ENCODE results near the gene ARMH3. TPM values are rescaled to one million over a fixed set of nuclear protein-coding genes. Genes with fewer than 3 reads are reported as not detected.

The ARMH3 gene
- total and polyA plus RNA-seq, 2 experiments from 2014 or later = 8.7 to 11.1 TPM

DNA sequence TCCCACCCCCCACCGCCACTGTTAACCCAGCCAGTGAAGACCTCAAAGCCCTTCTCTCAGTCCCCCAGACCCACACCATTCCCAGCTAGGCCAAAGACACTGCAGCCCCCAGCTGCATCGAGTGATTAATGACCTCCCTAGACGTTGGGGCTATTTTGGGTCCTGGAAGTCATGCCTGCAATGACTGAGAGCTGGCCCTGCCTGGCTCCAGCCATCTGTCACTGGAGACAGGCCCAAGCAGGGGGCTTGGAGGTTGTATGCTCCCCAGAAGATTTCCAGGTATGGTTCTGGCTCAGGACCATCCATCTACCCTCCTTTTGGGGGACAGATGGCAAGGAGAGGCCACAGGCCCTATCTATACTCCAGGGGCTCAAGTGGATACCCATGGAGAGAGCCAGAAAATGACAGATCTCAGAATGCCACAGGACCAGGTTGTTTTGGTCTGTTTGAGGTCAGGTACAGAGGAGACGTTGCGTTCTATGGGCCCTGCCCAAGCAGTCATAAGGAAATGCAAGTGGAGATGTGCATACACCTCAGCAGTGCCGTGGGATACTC is 217.5 kb downstream of the ARMH3 start:
- Mint-ChIP-seq H3K4me3 (peak overlapping the region; percentile 84), H3K9me3 (no peaks in the 10 kb centered on the region), H3K27ac (no peak overlapping the region), H3K4me1 (peaks cover 45% of the 10 kb centered on the region), H3K36me3 (ENCODE audit: low read depth) (no peaks in the 10 kb centered on the region), H3K27me3 (ENCODE audit: insufficient read depth, low read depth, poor library complexity) (peaks cover 41% of the 10 kb centered on the region)
- ATAC-seq (no peak), DNase-seq (ENCODE audit: low spot score) (no peak)
- Histone ChIP-seq H3K79me2 (replicated peaks; ENCODE audit: insufficient read depth) (no peaks in the 10 kb centered on the region), H3K4me2 (no peak overlapping the region), H3K4me3 (no peak overlapping the region), H3F3A (replicated peaks; ENCODE audit: low read depth) (0 out of 2 replicates have a peak, but pooled peaks cover 5% of the 10 kb centered on the region), H4K20me1 (replicated peaks; ENCODE audit: insufficient read depth) (peaks cover 6% of the 10 kb centered on the region; the same call in 1 of the 2 replicates), H3K9me2 (ENCODE audit: insufficient read depth) (no peaks in the 10 kb centered on the region), H3K36me3 (ENCODE audit: insufficient read depth) (no peaks in the 10 kb centered on the region), H3K27ac (ENCODE audit: low read depth) (no peak overlapping the region), H3K4me1 (ENCODE audit: insufficient read depth) (peaks cover 13% of the 10 kb centered on the region), H2AFZ (no peak overlapping the region), H3K27me3 (ENCODE audit: insufficient read depth) (peaks cover 19% of the 10 kb centered on the region)
- TF ChIP-seq CTCF (conservative IDR thresholded peaks at IDR 0.05; ENCODE audit: low read depth in 2 of 2) (no peak), EZH2phosphoT487 (IDR thresholded peaks at IDR 0.05; ENCODE audit: unreplicated experiment) (no peak), ZNF331 (CRISPR knock-in tag; IDR thresholded peaks at IDR 0.05; ENCODE audit: low read depth) (no peak), ZNF462 (CRISPR knock-in tag; IDR thresholded peaks at IDR 0.05) (no peak), JUNB (IDR thresholded peaks at IDR 0.05; ENCODE audit: unreplicated experiment) (no peak), NANOG (IDR thresholded peaks at IDR 0.05; ENCODE audit: borderline replicate concordance) (no peak), REST (IDR thresholded peaks at IDR 0.05; ENCODE audit: unreplicated experiment) (no peak), EZH2 (IDR thresholded peaks at IDR 0.05; ENCODE audit: low read depth, unreplicated experiment) (no peak), STAT1 (IDR thresholded peaks at IDR 0.05; ENCODE audit: unreplicated experiment) (no peak), POLR2AphosphoS5 (IDR thresholded peaks at IDR 0.05; ENCODE audit: low read depth) (no peak), CREB1 (CRISPR knock-in tag; IDR thresholded peaks at IDR 0.05; ENCODE audit: low read depth) (no peak), ZNF114 (CRISPR knock-in tag; IDR thresholded peaks at IDR 0.05) (no peak)
- TF ChIP-seq, protein P1, sequence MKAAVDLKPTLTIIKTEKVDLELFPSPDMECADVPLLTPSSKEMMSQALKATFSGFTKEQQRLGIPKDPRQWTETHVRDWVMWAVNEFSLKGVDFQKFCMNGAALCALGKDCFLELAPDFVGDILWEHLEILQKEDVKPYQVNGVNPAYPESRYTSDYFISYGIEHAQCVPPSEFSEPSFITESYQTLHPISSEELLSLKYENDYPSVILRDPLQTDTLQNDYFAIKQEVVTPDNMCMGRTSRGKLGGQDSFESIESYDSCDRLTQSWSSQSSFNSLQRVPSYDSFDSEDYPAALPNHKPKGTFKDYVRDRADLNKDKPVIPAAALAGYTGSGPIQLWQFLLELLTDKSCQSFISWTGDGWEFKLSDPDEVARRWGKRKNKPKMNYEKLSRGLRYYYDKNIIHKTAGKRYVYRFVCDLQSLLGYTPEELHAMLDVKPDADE (IDR thresholded peaks at IDR 0.05) = no peak
